Smooth muscle cell (in vitro differentiated cells): ENCODE measurements around the gene DUSP5. TPM values are rescaled to one million over a fixed set of nuclear protein-coding genes. Genes with fewer than 3 reads are reported as not detected.

Source experiments
- DNase-seq: peaks from one replicate; lab custom pipeline; 2025; ENCODE audit not compliant: unreplicated experiment; lab: John Stamatoyannopoulos, UW
- H2AFZ ChIP-seq: fragments of 200-600 bp; sonication (generic); 2 replicates; pipeline ENCODE4 v1.6.0; 2016; ENCODE audit warnings: antibody characterized with exemption, low read depth, mild to moderate bottlenecking
- H3F3A ChIP-seq: fragments of 200-600 bp; sonication (generic); 2 replicates; pipeline ENCODE4 v1.6.0; 2017; ENCODE audit warnings: antibody characterized with exemption, low read depth
- H3K27ac ChIP-seq: fragments of 200-600 bp; sonication (generic); 2 replicates; pipeline ENCODE4 v1.5.1; 2016; ENCODE audit warnings: low read depth, mild to moderate bottlenecking
- H3K27me3 ChIP-seq: fragments of 200-600 bp; sonication (generic); 2 replicates; pipeline ENCODE4 v1.6.1; 2016; ENCODE audit warnings: low read depth, mild to moderate bottlenecking
- H3K36me3 ChIP-seq: fragments of 200-600 bp; sonication (generic); 2 replicates; pipeline ENCODE4 v1.5.1; 2016; ENCODE audit warnings: low read depth
- H3K4me1 ChIP-seq: fragments of 200-600 bp; sonication (generic); 2 replicates; pipeline ENCODE4 v1.5.1; 2016; ENCODE audit warnings: low read depth
- H3K4me2 ChIP-seq: fragments of 200-600 bp; sonication (generic); 2 replicates; pipeline ENCODE4 v1.6.0; 2016; ENCODE audit warnings: mild to moderate bottlenecking
- H3K4me3 ChIP-seq: fragments of 200-600 bp; sonication (generic); 2 replicates; pipeline ENCODE4 v1.5.1; 2016; ENCODE audit warnings: mild to moderate bottlenecking
- H3K79me2 ChIP-seq: fragments of 200-600 bp; sonication (generic); 2 replicates; pipeline ENCODE4 v1.6.0; 2016; ENCODE audit warnings: low read depth, mild to moderate bottlenecking
- H3K9ac ChIP-seq: fragments of 200-600 bp; sonication (generic); 2 replicates; pipeline ENCODE4 v1.6.0; 2016; ENCODE audit warnings: low read depth
- H3K9me3 ChIP-seq: fragments of 200-600 bp; sonication (generic); replicated peaks from 2 replicates; pipeline ENCODE4 v1.5.1; 2016; ENCODE audit warnings: low read depth
- H4K20me1 ChIP-seq: fragments of 200-600 bp; sonication (generic); 2 replicates; pipeline ENCODE4 v1.6.0; 2016; ENCODE audit warnings: low read depth
- CTCF ChIP-seq: fragments of 200-600 bp; sonication (generic); IDR thresholded peaks from 2 replicates; pipeline ENCODE4 v1.5.1; 2017; ENCODE audit warnings: borderline replicate concordance, mild to moderate bottlenecking, antibody characterized with exemption; ENCODE audit not compliant: insufficient read depth, poor library complexity, severe bottlenecking
- WGBS: methylation state at CpG from one replicate; pipeline ENCODE4 v1.1.7; 2016; ENCODE audit warnings: low lambda C conversion rate; 5-methylcytosine and 5-hydroxymethylcytosine counted together
- polyA plus RNA-seq: library from polyadenylated mRNA; unstranded; fragments of >200 nt; fragmentation: Nextera tagmentation; extraction: Ambion mirVana; gene quantifications from 2 replicates; pipeline ENCODE4 v1.2.1, GENCODE V29; 2016
- total RNA-seq: library from RNA; depleted of rRNA; stranded (reverse); fragments of >200 nt; gene quantifications from 2 replicates; pipeline ENCODE4 v1.2.3, GENCODE V29; 2014

The DUSP5 gene
- total and polyA plus RNA-seq, 2 experiments from 2014 or later = 13.6 to 23.6 TPM

GRCh38 chr10:110480387-110480786, 17.3 kb upstream of the DUSP5 start:
- Histone ChIP-seq H3F3A (no peaks in the 10 kb centered on the region), H3K9ac (no peak overlapping the region), H3K27ac (no peak overlapping the region), H3K4me2 (no peak overlapping the region), H3K4me3 (no peak overlapping the region), H3K79me2 (no peaks in the 10 kb centered on the region), H3K9me3 (no peaks in the 10 kb centered on the region), H3K27me3 (no peaks in the 10 kb centered on the region), H2AFZ (no peak overlapping the region), H3K36me3 (no peaks in the 10 kb centered on the region), H4K20me1 (no peaks in the 10 kb centered on the region), H3K4me1 (no peaks in the 10 kb centered on the region)
- TF ChIP-seq CTCF = no peak
- WGBS = 85% methylated on average over 3 of the region's 3 CpGs
- no peak for DNase-seq

GRCh38 chr10:110481919-110482318, 15.8 kb upstream of the DUSP5 start:
- 41% methylated on average over 1 of the region's 1 CpG for WGBS
- DNase-seq = no peak
- no peak overlapping the region for H3K4me3 ChIP-seq
- no peak for TF ChIP-seq CTCF
- no peaks in the 10 kb centered on the region for H3K9me3 ChIP-seq
- H3K4me2 ChIP-seq = no peak overlapping the region
- H3K27me3 ChIP-seq = no peaks in the 10 kb centered on the region
- H3K4me1 ChIP-seq = no peaks in the 10 kb centered on the region
- no peaks in the 10 kb centered on the region for H3K79me2 ChIP-seq
- H4K20me1 ChIP-seq = no peaks in the 10 kb centered on the region
- H3F3A ChIP-seq = no peaks in the 10 kb centered on the region
- H3K36me3 ChIP-seq = no peaks in the 10 kb centered on the region
- H2AFZ ChIP-seq = no peak overlapping the region
- no peak overlapping the region for H3K9ac ChIP-seq
- H3K27ac ChIP-seq = no peak overlapping the region

GRCh38 chr10:110483633-110484032, 14.1 kb upstream of the DUSP5 start:
- H3K79me2 ChIP-seq = no peaks in the 10 kb centered on the region
- no peak for TF ChIP-seq CTCF
- no peaks in the 10 kb centered on the region for H3K36me3 ChIP-seq
- no peak overlapping the region for H2AFZ ChIP-seq
- 50% methylated on average over 2 of the region's 2 CpGs for WGBS
- no peak overlapping the region for H3K4me2 ChIP-seq
- no peak overlapping the region for H3K4me3 ChIP-seq
- no peak overlapping the region for H3K27ac ChIP-seq
- H3F3A ChIP-seq = no peaks in the 10 kb centered on the region
- H3K9me3 ChIP-seq = no peaks in the 10 kb centered on the region
- no peak for DNase-seq
- no peaks in the 10 kb centered on the region for H3K4me1 ChIP-seq
- no peak overlapping the region for H3K9ac ChIP-seq
- H4K20me1 ChIP-seq = no peaks in the 10 kb centered on the region
- no peaks in the 10 kb centered on the region for H3K27me3 ChIP-seq

GRCh38 chr10:110485541-110485940, 12.2 kb upstream of the DUSP5 start:
- DNase-seq = no peak
- no peak for TF ChIP-seq CTCF
- Histone ChIP-seq H3K9me3 (no peaks in the 10 kb centered on the region), H3K4me2 (no peak overlapping the region), H3K79me2 (no peaks in the 10 kb centered on the region), H3K4me3 (no peak overlapping the region), H3K36me3 (no peaks in the 10 kb centered on the region), H3K9ac (no peak overlapping the region), H3K27me3 (no peaks in the 10 kb centered on the region), H3K4me1 (no peaks in the 10 kb centered on the region), H3F3A (no peaks in the 10 kb centered on the region), H4K20me1 (no peaks in the 10 kb centered on the region), H3K27ac (no peak overlapping the region), H2AFZ (no peak overlapping the region)
- 75% methylated on average over 3 of the region's 3 CpGs for whole genome bisulfite sequencing
